PC-3 (cell line): ENCODE measurements around the gene ASCL5.

Experiments
- EZH2 ChIP-seq: fragments of 300-600 bp; sonication (generic); IDR thresholded peaks from one replicate; pipeline ENCODE4 v1.6.1; 2017; ENCODE audit warnings: antibody characterized with exemption, mild to moderate bottlenecking, low read length; ENCODE audit not compliant: unreplicated experiment
- TF ChIP-seq, protein P1 (sequence below): fragments of 300-600 bp; sonication (generic); conservative IDR thresholded peaks from 2 replicates; pipeline ENCODE4 v1.5.1; 2017; ENCODE audit warnings: antibody characterized with exemption, low read depth, mild to moderate bottlenecking, low read length

DNA sequence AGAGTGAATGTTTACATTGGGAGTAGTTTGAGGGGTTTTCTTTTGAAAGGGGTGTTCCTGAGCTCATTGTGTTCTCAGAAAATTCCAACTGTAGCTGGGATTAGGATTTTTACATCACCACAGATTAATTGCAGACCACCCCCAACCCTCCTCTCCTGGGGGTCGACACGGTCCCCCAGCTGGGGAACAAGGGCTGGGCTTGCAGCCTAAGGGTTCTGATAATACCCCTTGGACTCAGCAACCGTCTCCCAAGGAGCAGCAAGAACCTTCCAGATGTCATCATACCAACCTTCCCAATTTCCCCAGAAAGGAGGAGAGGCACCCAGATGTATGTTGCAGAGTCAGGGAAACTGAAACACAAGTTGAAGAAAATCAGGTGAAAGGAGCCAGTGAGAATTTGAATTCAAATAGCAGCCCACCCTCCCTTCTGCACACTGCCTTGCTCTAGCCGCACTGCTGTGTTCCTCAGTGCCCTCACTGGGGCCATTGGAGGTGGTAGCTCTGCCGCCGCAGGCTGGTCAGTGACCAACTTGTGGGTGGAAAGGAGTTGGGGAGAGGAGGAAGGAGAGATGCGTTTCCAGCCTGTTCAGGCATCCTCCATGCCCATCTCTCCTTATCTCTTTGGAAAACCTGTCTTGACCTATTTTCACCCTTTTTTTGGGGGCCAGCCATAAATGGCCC lies 49.0 kb upstream of the ASCL5 start:
- TF ChIP-seq, protein P1, sequence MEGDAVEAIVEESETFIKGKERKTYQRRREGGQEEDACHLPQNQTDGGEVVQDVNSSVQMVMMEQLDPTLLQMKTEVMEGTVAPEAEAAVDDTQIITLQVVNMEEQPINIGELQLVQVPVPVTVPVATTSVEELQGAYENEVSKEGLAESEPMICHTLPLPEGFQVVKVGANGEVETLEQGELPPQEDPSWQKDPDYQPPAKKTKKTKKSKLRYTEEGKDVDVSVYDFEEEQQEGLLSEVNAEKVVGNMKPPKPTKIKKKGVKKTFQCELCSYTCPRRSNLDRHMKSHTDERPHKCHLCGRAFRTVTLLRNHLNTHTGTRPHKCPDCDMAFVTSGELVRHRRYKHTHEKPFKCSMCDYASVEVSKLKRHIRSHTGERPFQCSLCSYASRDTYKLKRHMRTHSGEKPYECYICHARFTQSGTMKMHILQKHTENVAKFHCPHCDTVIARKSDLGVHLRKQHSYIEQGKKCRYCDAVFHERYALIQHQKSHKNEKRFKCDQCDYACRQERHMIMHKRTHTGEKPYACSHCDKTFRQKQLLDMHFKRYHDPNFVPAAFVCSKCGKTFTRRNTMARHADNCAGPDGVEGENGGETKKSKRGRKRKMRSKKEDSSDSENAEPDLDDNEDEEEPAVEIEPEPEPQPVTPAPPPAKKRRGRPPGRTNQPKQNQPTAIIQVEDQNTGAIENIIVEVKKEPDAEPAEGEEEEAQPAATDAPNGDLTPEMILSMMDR = no peak
- TF ChIP-seq EZH2 = no peak
